ENCODE measurements around the gene NOXA1. TPM values are rescaled to one million over a fixed set of nuclear protein-coding genes. Genes with fewer than 3 reads are reported as not detected.
"Not testable (repeated sequence)": the region's sequence is repeated elsewhere in the genome, so short reads cannot be mapped to it uniquely, and the experiment has no call there.

NOXA1 gene, protein sequence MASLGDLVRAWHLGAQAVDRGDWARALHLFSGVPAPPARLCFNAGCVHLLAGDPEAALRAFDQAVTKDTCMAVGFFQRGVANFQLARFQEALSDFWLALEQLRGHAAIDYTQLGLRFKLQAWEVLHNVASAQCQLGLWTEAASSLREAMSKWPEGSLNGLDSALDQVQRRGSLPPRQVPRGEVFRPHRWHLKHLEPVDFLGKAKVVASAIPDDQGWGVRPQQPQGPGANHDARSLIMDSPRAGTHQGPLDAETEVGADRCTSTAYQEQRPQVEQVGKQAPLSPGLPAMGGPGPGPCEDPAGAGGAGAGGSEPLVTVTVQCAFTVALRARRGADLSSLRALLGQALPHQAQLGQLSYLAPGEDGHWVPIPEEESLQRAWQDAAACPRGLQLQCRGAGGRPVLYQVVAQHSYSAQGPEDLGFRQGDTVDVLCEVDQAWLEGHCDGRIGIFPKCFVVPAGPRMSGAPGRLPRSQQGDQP
- 0.92 and 2.0 TPM in 2 replicates for total RNA-seq (2014; rRNA removed; shearing (Covaris generic))
- 5.5 and 10.1 TPM in 2 replicates for polyA plus RNA-seq (2014; cell fraction: nucleus; rRNA removed)

DNA sequence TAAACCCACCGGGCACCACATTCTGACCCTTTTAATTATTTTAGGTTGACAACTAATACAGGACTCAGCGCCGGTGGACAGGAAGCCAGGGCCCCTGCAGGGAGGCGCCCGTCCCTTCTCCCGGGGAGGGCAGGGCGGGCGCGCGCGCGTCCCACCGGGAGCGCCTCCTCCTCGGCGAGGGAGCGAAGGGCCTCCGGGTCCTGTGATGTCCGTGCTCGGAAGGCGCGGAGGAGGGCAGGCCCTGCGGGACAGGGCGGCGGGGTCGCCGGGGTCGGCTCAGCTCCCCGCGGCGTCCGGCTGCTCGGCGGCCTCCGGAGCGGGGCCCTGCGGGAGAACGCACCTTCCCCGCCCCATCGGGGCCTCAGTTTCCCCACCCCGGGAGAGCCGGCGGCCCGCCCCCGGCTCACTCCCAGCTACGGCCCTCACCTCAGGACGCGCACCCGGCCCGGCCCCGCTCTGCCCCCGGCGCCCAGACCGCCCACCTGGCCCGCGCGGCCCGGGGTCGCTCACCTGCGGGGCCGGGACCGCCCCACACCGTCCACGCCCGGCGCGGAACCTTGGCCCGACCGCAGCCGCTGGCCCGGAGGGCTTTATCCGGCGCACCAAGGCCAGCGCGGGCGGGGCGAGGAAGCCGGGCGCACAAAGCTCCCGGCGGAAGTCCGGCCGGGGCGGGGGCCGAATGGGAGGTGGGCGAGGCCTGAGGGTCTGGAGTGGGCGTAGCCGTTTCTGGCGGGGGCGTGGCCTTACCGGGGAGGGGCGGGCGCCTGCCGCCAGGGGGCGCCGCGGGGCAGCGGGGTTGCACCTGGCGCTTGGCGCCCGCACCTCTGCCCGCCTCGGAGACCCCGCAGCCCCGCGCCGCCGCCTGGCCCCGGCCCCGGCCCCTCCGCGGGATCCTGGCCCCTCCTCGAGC lies at the start of gene NOXA1, which contains the start of gene EXD3:
TSS of gene NOXA1 (plus strand) at position 790 of the 910 bp plus-strand sequence. CDS start 137 bp downstream, outside the sequence.
TSS of gene EXD3 (minus strand) at position 559 of the 910 bp plus-strand sequence. CDS start 27,805 bp downstream, outside the sequence.
- DNase-seq (ENCODE audit: extremely low read depth, low read depth) = peak; percentile 92

DNA sequence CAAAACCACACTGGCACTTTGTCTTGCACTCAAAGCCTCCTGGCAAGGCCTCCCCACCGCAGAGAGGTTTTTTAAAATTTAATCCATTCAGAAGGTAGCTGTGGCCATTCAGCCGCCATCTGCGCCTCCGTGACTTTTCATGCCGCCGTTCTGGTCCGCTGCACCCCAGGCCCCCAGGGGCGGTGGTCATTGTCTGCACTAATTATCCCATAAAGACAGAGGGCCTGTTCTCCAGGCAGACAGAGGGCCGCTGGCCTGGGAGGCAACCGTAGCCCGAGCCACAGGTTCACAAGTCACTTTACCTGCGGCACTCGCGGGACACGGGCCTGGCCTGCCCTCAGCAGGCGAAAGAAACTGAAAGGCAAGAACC lies 49.6 kb upstream of the NOXA1 start:
- DNase-seq (ENCODE audit: extremely low read depth, low read depth) = no peak

DNA sequence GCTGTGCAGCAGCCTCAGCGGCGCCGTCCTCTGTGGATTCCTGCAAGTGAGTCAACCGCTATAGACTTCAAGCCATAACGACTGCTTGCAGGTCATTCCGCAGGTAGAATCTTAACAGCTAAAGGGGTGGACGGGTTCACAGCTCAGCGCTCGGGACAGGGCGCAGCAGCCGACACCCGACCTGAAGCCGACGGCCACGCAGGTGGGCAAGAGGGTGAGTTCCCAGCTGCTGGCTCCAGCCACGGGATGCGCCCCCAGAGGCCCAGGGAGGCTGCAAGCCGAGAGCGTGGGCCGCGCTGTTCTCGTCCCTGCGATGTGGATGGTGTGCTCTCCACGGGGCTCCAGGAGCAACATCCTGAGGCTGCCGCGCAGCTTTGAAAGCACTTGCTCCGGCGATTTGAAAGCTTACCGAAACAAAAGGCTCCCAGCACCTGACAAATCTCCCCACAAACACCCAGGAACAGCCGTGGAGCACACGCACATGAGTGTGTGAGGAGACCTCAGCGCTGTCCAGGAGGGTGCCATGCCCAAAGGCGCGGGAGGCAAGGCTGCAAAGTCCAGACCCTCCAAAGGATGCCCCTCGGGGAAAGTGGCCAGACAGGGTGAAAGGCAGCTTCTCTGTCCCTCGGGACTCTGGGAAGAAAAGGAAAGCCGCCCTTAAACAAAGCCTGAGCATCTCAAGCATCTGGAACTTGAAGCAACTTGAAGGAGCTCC lies 48.9 kb upstream of the NOXA1 start:
- DNase-seq (ENCODE audit: extremely low read depth, low read depth) = no peak

DNA sequence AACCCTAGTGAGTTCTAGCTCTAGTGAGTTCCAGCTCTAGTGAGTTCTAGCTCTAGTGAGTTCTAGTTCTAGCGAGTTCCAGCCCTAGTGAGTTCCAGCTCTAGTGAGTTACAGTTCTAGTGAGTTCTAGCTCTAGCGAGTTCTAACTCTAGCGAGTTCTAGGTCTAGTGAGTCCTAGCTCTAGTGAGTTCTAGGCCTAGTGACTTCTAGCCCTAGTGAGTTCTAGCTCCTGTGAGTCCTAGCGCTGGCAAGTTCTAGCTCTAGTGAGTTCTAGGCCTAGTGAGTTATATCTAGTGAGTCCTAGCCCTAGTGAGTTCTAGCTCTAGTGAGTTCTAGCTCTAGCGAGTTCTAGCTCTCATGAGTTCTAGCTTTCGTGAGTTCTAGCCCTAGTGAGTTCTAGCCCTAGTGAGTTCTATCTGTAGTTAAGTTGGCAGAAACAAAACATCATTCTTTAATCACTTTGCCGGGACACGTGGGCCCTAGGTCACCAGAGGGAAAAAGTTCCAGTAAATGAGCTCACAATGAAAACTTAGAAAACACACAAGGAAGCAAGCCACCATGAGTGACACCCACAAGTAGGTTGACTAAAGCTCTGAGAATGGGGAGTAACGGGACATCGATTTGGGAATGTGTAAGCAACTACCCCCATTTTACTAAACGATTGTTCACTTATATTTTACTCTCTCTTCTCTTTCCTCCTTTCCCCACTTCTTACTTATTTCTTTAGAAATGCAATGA lies 47.7 kb upstream of the NOXA1 start:
- DNase-seq (ENCODE audit: extremely low read depth, low read depth) = no peak

DNA sequence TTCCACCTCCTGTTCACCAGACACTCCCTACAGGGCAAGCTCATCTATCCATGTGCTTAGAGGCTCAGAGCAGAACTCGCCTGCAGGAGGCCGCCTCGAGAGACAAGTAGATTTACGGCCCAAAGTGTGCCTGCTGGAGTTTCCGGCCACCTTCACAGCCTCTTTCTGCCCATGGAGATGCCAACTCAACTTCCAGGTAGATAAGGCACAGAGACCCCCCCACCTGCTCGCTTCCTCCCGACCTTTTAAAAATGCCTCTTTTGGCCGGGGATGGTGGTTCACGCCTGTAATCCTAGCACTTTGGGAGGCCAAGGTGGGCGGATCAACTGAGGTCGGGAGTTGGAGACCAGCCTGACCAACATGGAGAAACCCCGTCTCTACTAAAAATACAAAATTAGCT lies 46.8 kb upstream of the NOXA1 start:
- DNase-seq (ENCODE audit: extremely low read depth, low read depth) = no peak

DNA sequence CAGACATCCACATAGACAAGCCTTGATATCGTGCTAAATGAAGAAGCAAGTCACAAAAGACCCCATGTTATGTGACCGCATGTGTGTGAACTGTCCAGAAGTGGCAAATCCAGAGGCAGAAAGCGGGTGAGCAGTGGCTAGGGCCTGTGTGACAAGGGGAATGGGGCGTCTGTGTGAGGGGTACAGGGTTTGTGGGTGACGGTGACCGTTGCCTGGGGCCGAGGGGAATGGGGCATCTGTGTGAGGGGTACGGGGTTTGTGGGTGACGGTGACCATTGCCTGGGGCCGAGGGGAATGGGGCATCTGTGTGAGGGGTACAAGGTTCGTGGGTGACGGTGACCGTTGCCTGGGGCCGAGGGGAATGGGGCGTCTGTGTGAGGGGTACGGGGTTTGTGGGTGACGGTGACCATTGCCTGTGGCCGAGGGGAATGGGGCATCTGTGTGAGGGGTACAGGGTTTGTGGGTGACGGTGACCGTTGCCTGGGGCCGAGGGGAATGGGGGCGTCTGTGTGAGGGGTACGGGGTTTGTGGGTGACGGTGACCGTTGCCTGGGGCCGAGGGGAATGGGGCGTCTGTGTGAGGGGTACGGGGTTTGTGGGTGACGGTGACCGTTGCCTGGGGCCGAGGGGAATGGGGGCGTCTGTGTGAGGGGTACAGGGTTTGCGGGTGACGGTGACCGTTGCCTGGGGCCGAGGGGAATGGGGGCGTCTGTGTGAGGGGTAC lies 44.3 kb upstream of the NOXA1 start:
- DNase-seq (ENCODE audit: extremely low read depth, low read depth) = not testable (repeated sequence)

DNA sequence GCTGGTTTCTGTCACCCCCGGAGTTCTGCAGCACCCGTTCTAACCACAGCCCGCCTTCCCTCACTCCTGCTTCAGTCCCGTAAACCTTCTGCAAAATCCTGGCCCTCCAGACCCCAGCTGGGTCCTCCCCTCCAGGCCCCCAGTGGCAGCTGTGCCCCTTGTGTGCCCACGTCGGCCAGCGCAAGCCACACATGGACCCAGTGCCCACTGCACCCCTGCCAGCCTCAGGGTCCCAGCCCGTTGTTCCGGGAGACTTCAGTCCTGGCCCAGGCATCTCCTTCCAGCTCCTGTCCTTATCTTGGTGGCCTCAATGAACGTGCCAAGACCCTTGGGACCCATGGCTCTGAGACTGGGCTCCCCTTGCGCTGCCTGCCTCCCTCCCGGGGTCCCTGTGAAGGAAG lies 43.4 kb upstream of the NOXA1 start:
- DNase-seq (ENCODE audit: extremely low read depth, low read depth) = no peak

DNA sequence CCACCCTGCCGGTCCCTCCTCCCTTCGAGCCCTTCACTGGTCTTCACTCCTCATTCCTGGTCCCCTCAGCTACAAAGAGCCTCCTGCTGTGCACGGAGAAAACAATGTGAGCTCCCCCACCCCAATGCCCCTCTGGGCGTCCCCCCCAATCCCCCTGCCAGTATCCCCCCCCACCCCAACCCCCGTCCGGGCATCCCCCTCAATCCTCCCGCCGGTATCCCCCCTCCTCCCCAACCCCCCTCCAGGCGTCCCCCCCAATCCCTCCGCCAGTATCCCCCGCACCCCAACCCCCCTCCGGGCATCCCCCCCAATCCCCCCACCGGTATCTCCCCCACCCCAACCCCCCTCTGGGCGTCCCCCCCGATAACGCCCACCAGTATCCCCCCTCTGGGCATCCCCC lies 43.0 kb upstream of the NOXA1 start:
- DNase-seq (ENCODE audit: extremely low read depth, low read depth) = no peak

DNA sequence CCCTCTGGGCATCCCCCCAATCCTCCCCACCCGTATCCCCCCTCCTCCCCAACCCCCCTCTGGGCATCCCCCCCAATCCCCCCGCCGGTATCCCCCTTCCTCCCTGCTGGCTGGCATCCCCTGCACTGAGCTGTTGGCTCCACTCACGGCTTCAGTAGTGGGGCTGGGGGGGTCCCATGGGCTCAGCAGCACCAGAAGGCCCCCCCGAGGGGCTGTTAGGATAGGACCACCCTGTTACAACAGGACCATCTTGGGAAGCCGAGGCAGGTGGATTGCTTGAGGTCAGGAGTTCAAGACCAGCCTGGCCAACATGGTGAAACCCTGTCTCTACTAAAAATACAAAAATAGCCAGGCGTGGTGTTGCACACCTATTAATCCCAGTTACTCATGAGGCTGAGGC lies 42.6 kb upstream of the NOXA1 start:
- no peak for DNase-seq (ENCODE audit: extremely low read depth, low read depth)

DNA sequence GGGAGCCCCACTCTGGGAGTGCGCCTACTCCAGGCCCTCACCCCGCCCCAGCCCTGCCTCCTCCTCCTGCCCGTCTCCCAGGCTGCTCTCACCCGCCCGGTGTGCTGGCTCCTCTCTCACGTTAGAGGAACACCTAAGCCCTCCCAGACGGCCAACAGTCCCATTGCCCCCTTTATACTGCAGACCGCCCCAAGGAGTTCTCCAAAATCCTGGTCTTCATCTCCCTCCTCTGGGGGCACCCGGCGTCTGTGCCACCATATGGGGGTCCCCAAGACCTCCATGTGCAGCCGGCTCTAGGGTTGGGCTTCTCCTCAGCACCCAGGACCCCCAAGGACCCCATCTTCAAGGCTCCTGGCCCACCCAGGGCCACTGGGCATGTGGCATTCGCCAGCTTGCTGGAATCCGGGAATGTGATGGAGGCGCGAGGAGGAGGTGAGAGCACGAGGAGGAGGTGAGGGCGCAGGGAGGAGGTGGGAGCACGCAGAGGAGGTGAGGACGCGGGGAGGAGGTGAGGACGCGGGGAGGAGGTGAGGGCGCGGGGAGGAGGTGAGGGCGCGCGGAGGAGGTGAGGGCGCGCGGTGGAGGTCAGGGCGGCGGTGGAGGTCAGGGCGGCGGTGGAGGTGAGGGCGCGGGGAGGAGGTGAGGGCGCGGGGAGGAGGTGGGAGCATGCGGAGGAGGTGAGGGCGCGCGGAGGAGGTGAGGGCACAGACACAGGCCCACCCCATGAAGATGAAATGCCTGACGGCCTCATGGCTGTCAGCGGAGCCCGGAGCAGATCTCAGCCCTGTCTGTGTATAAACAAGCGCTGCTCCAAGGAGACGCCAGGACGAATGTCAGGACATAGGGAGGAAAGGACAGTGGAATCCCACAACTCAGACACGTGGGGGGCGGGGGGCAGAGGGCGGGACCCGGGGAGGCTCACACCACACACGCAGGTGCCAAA lies 41.4 kb upstream of the NOXA1 start:
- DNase-seq (ENCODE audit: extremely low read depth, low read depth) = no peak

DNA sequence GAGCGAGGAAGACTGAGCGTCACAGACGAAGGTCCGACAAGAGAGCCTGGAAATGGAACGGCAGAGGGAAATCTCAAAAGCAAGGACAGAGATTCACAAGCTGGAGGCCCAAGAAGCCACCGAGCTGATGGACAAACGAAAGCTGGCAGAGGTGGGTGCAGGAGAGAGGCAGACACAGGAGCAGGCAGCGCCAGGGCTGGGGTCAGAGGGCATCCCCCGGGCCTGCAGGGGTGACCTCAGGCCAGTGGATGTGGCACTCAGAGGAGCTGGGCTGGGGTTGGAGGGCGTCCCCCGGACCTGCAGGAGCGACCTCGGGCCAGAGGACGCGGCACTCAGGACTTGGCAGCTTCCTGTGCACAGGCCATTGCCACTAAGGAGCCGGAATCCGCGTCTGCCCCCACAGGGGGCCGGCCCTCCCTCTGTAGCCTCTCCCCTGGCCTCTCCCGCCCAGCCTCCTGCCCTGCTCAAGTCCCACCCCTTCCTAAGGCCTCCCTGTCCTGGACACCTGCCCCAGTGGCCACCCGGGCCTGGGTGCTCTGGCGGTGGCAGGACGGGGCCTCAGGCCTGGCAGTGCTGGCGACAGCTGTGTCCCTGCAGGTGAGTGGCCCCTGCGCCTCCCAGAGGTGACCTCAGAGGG lies 40.6 kb upstream of the NOXA1 start:
- no peak for DNase-seq (ENCODE audit: extremely low read depth, low read depth)

DNA sequence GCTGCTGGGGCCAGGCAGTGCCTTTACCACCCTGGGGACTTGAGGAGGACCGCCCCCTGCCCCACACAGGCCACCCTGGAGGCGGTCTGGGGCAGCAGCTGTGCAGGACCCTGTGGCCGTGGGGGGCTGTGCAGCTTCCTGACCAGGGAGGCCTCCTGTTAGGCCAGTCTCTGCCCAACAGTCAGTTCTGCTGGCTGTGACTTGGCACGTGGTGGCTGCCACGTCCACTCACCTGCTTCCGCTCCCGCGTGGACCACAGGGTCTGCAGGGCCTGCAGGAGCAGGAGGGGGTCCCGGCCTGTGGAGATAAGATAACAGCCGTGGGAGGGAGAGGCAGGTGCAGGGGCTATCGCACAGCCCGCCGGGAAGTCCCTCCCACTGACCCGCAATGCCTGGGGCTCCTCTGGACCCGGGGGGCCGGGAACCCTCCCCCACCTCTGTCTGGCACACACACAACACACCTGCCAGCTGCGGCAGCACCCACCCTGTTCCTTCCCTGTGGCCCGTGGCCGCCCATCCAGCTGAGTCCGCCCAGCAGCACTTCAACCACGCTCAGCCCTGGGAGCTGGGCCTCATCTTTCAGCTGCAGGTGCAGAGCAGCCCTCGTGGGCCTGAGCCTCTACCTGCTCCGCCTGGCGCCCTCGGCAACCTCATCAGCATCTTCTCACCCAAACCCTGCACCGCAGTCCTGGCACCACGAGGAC lies 40.0 kb upstream of the NOXA1 start:
- DNase-seq (ENCODE audit: extremely low read depth, low read depth) = no peak

DNA sequence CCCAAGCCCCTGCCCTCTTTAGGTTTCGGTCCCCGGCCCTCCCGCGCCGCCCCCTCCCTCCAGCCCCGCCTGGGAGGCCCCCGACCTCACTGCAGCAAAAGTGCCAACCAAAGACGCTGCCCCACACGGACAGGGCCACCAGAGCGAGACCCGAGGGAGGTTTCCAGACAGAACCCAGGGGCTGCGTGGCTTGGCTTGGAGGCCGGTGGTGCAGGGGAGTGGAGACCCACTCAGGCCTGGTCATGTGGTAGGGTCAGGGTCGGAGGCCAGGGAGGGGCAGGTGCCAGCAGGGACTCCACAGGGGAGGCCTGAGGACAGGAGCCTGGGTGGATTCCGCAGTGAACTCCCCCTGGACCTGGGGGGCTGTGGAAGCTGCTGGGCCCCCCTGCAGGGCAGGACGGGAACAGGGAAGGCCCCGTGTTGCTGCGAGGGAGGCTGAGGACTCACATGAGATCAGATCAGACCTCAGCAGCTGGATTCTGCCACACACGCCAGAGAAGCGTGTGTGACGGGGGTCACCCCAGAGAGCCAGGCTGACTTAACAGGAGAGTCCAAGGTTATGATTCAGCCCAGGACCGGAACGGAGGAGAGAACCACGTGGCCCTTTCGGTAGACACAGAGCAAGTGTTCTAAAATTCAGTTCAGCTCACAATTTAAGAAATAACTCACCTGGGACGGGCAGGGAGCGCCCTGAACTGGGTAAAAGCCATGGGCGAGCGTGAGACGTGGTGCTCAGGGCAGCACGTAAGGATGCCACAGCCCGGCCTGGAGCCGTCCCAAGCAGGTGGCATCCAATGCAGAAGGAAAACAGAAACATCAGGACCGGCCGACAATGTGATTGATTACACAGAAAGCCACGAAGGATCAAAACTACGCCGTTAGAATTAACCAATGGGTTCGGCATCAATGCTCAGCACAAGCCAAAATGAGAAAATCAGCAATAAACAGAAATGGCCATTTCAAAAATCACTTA lies 39.1 kb upstream of the NOXA1 start:
- no peak for DNase-seq (ENCODE audit: extremely low read depth, low read depth)

DNA sequence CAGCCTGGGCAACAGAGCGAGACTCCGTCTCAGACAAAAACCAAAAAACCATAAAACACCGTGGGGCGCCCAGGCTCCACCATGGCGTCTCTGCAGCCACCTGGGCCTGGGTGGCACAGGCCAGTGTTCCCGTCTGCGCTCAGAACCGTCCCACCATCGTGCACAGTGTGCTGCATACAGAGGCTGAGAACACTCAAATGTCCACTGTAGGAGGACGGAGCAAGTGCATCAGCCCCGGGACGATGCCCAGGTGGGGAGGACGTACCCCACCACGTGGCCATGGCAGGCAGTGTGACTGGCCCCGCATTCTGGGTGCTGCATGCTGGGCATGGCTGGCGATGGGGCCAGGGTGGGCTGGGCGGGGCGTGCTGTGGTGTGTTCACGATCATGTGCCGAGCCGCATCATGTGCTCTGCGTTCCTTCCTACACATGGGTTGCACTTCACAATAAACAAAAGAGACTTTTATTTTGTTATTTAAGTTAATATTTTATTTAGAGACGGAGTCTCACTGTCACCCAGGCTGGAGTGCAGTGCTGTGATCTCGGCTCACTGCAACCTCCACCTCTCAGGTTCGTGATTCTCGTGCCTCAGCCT lies 38.0 kb upstream of the NOXA1 start:
- no peak for DNase-seq (ENCODE audit: extremely low read depth, low read depth)

DNA sequence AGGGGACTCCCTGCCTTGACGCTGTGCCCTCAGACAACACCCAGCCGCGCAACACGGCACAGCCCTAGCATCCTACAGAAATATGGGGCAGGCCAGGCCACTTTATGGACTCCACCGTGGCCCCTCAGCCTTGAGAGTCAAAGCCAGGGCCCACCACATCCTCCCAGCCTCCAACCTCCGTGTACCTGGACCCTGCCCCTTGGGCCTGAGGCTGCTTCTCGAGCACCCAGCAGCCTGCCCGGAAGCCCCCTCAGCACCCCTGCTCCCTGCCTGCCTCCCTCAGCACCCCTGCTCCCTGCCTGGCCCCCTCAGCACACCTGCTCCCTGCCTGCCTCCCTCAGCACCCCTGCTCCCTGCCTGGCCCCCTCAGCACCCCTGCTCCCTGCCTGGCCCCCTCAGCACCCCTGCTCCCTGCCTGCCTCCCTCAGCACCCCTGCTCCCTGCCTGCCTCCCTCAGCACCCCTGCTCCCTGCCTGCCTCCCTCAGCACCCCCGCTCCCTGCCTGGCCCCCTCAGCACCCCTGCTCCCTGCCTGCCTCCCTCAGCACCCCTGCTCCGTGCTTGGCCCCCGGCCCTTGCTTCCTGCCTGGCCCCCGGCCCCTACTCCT lies 36.6 kb upstream of the NOXA1 start:
- DNase-seq (ENCODE audit: extremely low read depth, low read depth) = not testable (repeated sequence)
